Tibial nerve (tissue), 4 donors: ENCODE data around the gene FIBIN. TPM values are rescaled to one million over a fixed set of nuclear protein-coding genes. Genes with fewer than 3 reads are reported as not detected.
"Not testable (repeated sequence)": the region's sequence is repeated elsewhere in the genome, so short reads cannot be mapped to it uniquely, and the experiment has no call there.

Source experiments
- DNase-seq, 2 donors: peaks; one replicate each; pipeline ENCODE4 v3.0.0-alpha.2; 2019; ENCODE audit warnings: low spot score in 2 of 2
- H3K27ac ChIP-seq, 4 donors: fragments of 200-600 bp; sonication (generic) in 3 of 4; one replicate each; pipeline ENCODE4 v1.5.1; 2017 to 2019; ENCODE audit warnings: mild to moderate bottlenecking in 1 of 4
- H3K27me3 ChIP-seq, 2 donors: fragments of 200-600 bp; sonication (generic) in 1 of 2; one replicate each; pipeline versions ENCODE4 v1.5.1 to v1.6.0; 2017 to 2019
- H3K36me3 ChIP-seq, 3 donors: fragments of 200-600 bp; sonication (generic); one replicate each; pipeline ENCODE4 v1.5.1; 2018 to 2019
- H3K4me1 ChIP-seq, 4 donors: fragments of 200-600 bp; sonication (generic) in 3 of 4; one replicate each; pipeline ENCODE4 v1.5.1; 2017 to 2019
- H3K4me3 ChIP-seq, 4 donors: fragments of 200-600 bp; sonication (generic) in 3 of 4; one replicate each; pipeline ENCODE4 v1.5.1; 2017 to 2019; ENCODE audit warnings: mild to moderate bottlenecking in 1 of 4, moderate library complexity in 1 of 4
- H3K9me3 ChIP-seq, 4 donors: fragments of 200-600 bp; sonication (generic) in 3 of 4; one replicate each; pipeline ENCODE4 v1.5.1; 2017 to 2019
- CTCF ChIP-seq, 5 experiments: fragments of 200-600 bp in 3 of 5; fragments of 450-650 bp in 2 of 5; sonication (generic) in 3 of 5; IDR thresholded peaks; one replicate each; pipeline ENCODE4 v1.5.1; 2016 to 2019; ENCODE audit warnings: antibody characterized with exemption in 5 of 5, mild to moderate bottlenecking in 3 of 5, moderate library complexity in 2 of 5
- EP300 ChIP-seq, 2 donors: sonication (generic); formaldehyde crosslinking; IDR thresholded peaks; one replicate each; pipeline ENCODE4 v1.6.1; 2017; ENCODE audit warnings: antibody characterized with exemption in 2 of 2, mild to moderate bottlenecking in 1 of 2
- POLR2A ChIP-seq, 2 donors: fragments of 450-650 bp; IDR thresholded peaks; one replicate each; pipeline ENCODE4 v1.6.1; 2017; ENCODE audit warnings: antibody characterized with exemption in 2 of 2, mild to moderate bottlenecking in 2 of 2, moderate library complexity in 2 of 2
- WGBS, 2 donors: methylation state at CpG; one replicate each; pipeline ENCODE4 v1.1.5; 2018; 5-methylcytosine and 5-hydroxymethylcytosine counted together
- total RNA-seq, 4 donors: library from RNA; depleted of rRNA; stranded (reverse); fragments of >200 nt; gene quantifications; one replicate each; pipeline ENCODE4 v1.1.0, GENCODE V29; 2016

FIBIN gene
- total RNA-seq, 4 donors from 2014 or later, result 225 to 528 (median 324) TPM

GRCh38 chr11:27001136-27001730, 7.3 kb downstream of the FIBIN start:
- DNase-seq, H3K4me3 ChIP-seq, H3K27me3 ChIP-seq, H3K36me3 ChIP-seq, H3K9me3 ChIP-seq, H3K4me1 ChIP-seq: not testable (repeated sequence)
- WGBS, 2 donors, result 45 to 46% methylated on average over 4 of the region's 4 CpGs
- peak in 1 of 2 donors; percentile 30 for TF ChIP-seq EP300 (IDR thresholded peaks at IDR 0.05)
- peak overlapping the region in 3 of 4 donors; percentile 21 to 49 (median 32) for H3K27ac ChIP-seq

DNA sequence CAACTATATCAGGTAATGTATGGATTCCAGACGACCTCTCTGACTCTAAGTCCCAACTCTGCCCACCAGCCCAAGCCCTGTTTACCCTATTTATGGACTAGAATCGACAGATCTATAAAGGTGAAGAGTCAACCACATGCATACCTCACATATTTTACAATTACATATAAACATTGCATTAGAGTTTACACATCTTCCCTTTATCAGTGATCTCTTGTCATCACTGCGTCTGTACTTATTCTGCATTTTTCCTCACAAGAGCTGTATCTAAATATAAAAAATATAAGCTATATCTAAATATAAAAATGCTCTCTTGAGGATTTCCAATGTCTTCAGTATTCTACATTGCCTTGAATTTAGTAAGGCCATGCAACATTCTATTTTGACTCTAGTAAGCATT, 8.5 kb downstream of the FIBIN start:
- Histone ChIP-seq H3K27ac (no peak overlapping the region), H3K4me3 (no peak overlapping the region), H3K36me3 (no peaks in the 10 kb centered on the region), H3K9me3 (no peaks in the 10 kb centered on the region), H3K4me1 (peaks cover 0 to 7% (median 0%) of the 10 kb centered on the region in 4 donors), H3K27me3 (no peaks in the 10 kb centered on the region)
- TF ChIP-seq CTCF (IDR thresholded peaks at IDR 0.05) (no peak), EP300 (IDR thresholded peaks at IDR 0.05) (no peak), POLR2A (IDR thresholded peaks at IDR 0.05) (no peak)
- no peak for DNase-seq
- WGBS, 2 donors, result 68 to 73% methylated on average over 3 of the region's 3 CpGs

DNA sequence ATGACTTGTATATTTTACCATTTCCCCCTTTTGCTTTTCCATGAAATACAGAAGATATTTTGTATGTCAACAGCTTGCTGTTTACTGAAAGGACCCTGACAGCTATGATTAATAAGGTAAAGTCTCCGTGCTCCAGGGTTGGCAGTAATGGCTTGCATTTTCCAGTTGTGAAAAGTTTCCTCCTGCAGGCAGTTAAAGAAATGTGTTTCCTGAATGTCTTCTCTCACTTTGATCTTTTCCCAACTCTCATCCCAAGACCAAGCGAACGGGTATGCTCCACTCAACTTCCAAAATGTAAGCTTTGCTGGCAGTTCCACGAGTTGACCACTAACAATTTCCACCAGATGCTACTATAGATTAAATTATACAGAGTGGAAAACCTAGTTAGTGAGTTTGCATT, 8.9 kb downstream of the FIBIN start:
- no peak for TF ChIP-seq CTCF (IDR thresholded peaks at IDR 0.05)
- TF ChIP-seq POLR2A (IDR thresholded peaks at IDR 0.05), result no peak
- TF ChIP-seq EP300 (IDR thresholded peaks at IDR 0.05), result no peak
- WGBS, 2 donors, result 67 to 68% methylated on average over 4 of the region's 4 CpGs
- Histone ChIP-seq H3K4me3 (no peak overlapping the region), H3K27ac (no peak overlapping the region), H3K27me3 (no peaks in the 10 kb centered on the region), H3K9me3 (no peaks in the 10 kb centered on the region), H3K4me1 (peaks cover 0 to 7% (median 0%) of the 10 kb centered on the region in 4 donors), H3K36me3 (no peaks in the 10 kb centered on the region)
- no peak for DNase-seq

- 90 to 97% methylated on average over 2 of the region's 2 CpGs for WGBS, 2 donors
- DNase-seq, result no peak
- H3K4me1 ChIP-seq, result peaks cover 0 to 7% (median 0%) of the 10 kb centered on the region in 4 donors
- no peaks in the 10 kb centered on the region for H3K9me3 ChIP-seq
- no peaks in the 10 kb centered on the region for H3K36me3 ChIP-seq
- TF ChIP-seq EP300 (IDR thresholded peaks at IDR 0.05) (no peak), CTCF (IDR thresholded peaks at IDR 0.05) (no peak)
- H3K27ac ChIP-seq, result no peak overlapping the region
- no peak overlapping the region for H3K4me3 ChIP-seq
- no peaks in the 10 kb centered on the region for H3K27me3 ChIP-seq
Observed at GRCh38 chr11:27004103-27004502, 10.2 kb downstream of the FIBIN start.

GRCh38 chr11:27008811-27009535, 15.1 kb downstream of the FIBIN start:
- no peak overlapping the region for H3K27ac ChIP-seq
- DNase-seq, result no peak
- TF ChIP-seq CTCF (IDR thresholded peaks at IDR 0.05) (no peak), POLR2A (IDR thresholded peaks at IDR 0.05) (no peak), EP300 (IDR thresholded peaks at IDR 0.05) (no peak)
- H3K4me3 ChIP-seq, result no peak overlapping the region
- no peaks in the 10 kb centered on the region for H3K9me3 ChIP-seq
- no peaks in the 10 kb centered on the region for H3K27me3 ChIP-seq
- H3K36me3 ChIP-seq, result no peaks in the 10 kb centered on the region
- peaks cover 0 to 24% (median 10%) of the 10 kb centered on the region in 4 donors for H3K4me1 ChIP-seq
